SK-N-SH (cell line): ENCODE measurements around the gene CNGA1. TPM values are rescaled to one million over a fixed set of nuclear protein-coding genes. Genes with fewer than 3 reads are reported as not detected.

Experiments used
- CTCF ChIA-PET: fragments of 300-600, 350-600 bp; formaldehyde crosslinking; extraction: SDS; loops from one replicate; lab custom pipeline; 2021; lab: Yijun Ruan, JAX
- POLR2A ChIA-PET: fragments of 350-600 bp; sonication (Branson Sonifier 250); formaldehyde crosslinking; extraction: SDS; loops from one replicate; lab custom pipeline; 2020; ENCODE audit warnings: antibody characterized with exemption, inconsistent platforms; lab: Yijun Ruan, JAX
- DNase-seq: peaks from one replicate; pipeline ENCODE4 v3.0.0; 2012
- H2AFZ ChIP-seq: fragments of 200-600 bp; sonication (generic); 2 replicates; pipeline ENCODE4 v1.8.1; 2016; ENCODE audit warnings: antibody characterized with exemption, mild to moderate bottlenecking, low read depth
- H3F3A ChIP-seq: fragments of 200-600 bp; sonication (generic); replicated peaks from 2 replicates; pipeline ENCODE3; 2016; ENCODE audit warnings: antibody characterized with exemption, mild to moderate bottlenecking; ENCODE audit not compliant: insufficient read depth
- H3K27ac ChIP-seq, 2 experiments: fragments of 200-500 bp in 1 of 2; fragments of 200-600 bp in 1 of 2; sonication (Bioruptor generic) in 1 of 2; sonication (generic), shearing (Covaris generic) in 1 of 2; 2 replicates each; pipeline versions ENCODE4 v1.5.1 to v1.6.1; 2014 to 2016; ENCODE audit warnings: low read depth in 2 of 2, inconsistent platforms in 1 of 2, low read length in 1 of 2, mild to moderate bottlenecking in 1 of 2, mixed read lengths in 1 of 2
- H3K27me3 ChIP-seq: fragments of 200-600 bp; sonication (generic), shearing (Covaris generic); 2 replicates; pipeline ENCODE4 v1.6.1; 2016; ENCODE audit warnings: mixed run types; ENCODE audit not compliant: insufficient read depth
- H3K36me3 ChIP-seq, 2 experiments: fragments of 200-500 bp in 1 of 2; fragments of 200-600 bp in 1 of 2; sonication (Bioruptor generic) in 1 of 2; sonication (generic) in 1 of 2; replicated peaks in 1 of 2; 2 replicates each; pipeline versions ENCODE3 to v1.5.1; 2014 to 2016; ENCODE audit warnings: low read length in 1 of 2, mild to moderate bottlenecking in 1 of 2; ENCODE audit not compliant: insufficient read depth in 2 of 2, control insufficient read depth in 1 of 2
- H3K4me1 ChIP-seq, 2 experiments: fragments of 200-500 bp in 1 of 2; fragments of 200-600 bp in 1 of 2; sonication (Bioruptor generic) in 1 of 2; sonication (generic), shearing (Covaris generic) in 1 of 2; 2 replicates each; pipeline versions ENCODE4 v1.5.1 to v1.6.1; 2014 to 2016; ENCODE audit warnings: low read depth in 1 of 2, low read length in 1 of 2, mixed run types in 1 of 2; ENCODE audit not compliant: insufficient read depth in 2 of 2, control insufficient read depth in 1 of 2
- H3K4me2 ChIP-seq: fragments of 200-600 bp; sonication (generic), shearing (Covaris generic); 2 replicates; pipeline ENCODE4 v1.6.1; 2017; ENCODE audit warnings: mixed run types
- H3K4me3 ChIP-seq, 2 experiments: fragments of 200-500 bp in 1 of 2; fragments of 200-600 bp in 1 of 2; sonication (Bioruptor generic) in 1 of 2; sonication (generic), shearing (Covaris generic) in 1 of 2; 2 replicates each; pipeline versions ENCODE4 v1.5.1 to v1.8.1; 2014 to 2016; ENCODE audit warnings: low read depth in 2 of 2, inconsistent platforms in 1 of 2, low read length in 1 of 2, mild to moderate bottlenecking in 1 of 2, mixed read lengths in 1 of 2, moderate library complexity in 1 of 2
- H3K79me2 ChIP-seq: fragments of 200-600 bp; sonication (generic); 2 replicates; pipeline ENCODE4 v1.8.1; 2017; ENCODE audit warnings: mild to moderate bottlenecking; ENCODE audit not compliant: insufficient read depth
- H3K9ac ChIP-seq: fragments of 200-600 bp; sonication (generic); 2 replicates; pipeline ENCODE4 v1.6.1; 2017; ENCODE audit warnings: mixed run types
- H3K9me2 ChIP-seq: fragments of 200-600 bp; sonication (generic); 2 replicates; pipeline ENCODE4 v1.6.1; 2017; ENCODE audit warnings: mixed run types
- H3K9me3 ChIP-seq: fragments of 200-600 bp; sonication (generic); 2 replicates; pipeline ENCODE4 v1.6.1; 2017; ENCODE audit warnings: mixed run types, mild to moderate bottlenecking, moderate library complexity
- H4K20me1 ChIP-seq: fragments of 200-600 bp; sonication (generic); 2 replicates; pipeline ENCODE4 v1.6.1; 2017; ENCODE audit warnings: mild to moderate bottlenecking, mixed run types; ENCODE audit not compliant: insufficient read depth
- EP300 ChIP-seq, 2 experiments: IDR thresholded peaks; 2 replicates each; pipeline versions ENCODE4 v1.4.0 to v1.6.1; 2012; ENCODE audit warnings: borderline replicate concordance in 1 of 2, low read depth in 1 of 2, low read length in 1 of 2
- FOSL2 ChIP-seq: IDR thresholded peaks from 2 replicates; pipeline ENCODE4 v1.4.0; 2012; ENCODE audit warnings: low read depth, mild to moderate bottlenecking, moderate library complexity, borderline replicate concordance
- FOXJ3 ChIP-seq: sonication (generic); formaldehyde crosslinking; IDR thresholded peaks from 2 replicates; pipeline ENCODE4 v1.5.1; 2020; ENCODE audit warnings: mild to moderate bottlenecking, missing genetic modification reagents
- FOXM1 ChIP-seq: IDR thresholded peaks from 2 replicates; pipeline ENCODE4 v1.4.0; 2012; ENCODE audit warnings: low read depth, mild to moderate bottlenecking
- GABPA ChIP-seq: IDR thresholded peaks from 2 replicates; pipeline ENCODE4 v1.4.0; 2012; ENCODE audit warnings: low read depth, mild to moderate bottlenecking
- IRF3 ChIP-seq: fragments of 150-350 bp; IDR thresholded peaks from 2 replicates; pipeline ENCODE4 v1.6.1; 2016; ENCODE audit warnings: mild to moderate bottlenecking, low read depth, low read length
- RCOR1 ChIP-seq: fragments of 150-350 bp; IDR thresholded peaks from 2 replicates; pipeline ENCODE4 v1.6.1; 2017; ENCODE audit warnings: antibody characterized with exemption, low read length
- REST ChIP-seq: IDR thresholded peaks from 2 replicates; pipeline ENCODE4 v1.6.1; 2012; ENCODE audit warnings: mild to moderate bottlenecking, low read depth, low read length, moderate library complexity
- RFX5 ChIP-seq: IDR thresholded peaks from 2 replicates; pipeline ENCODE4 v1.6.1; 2012; ENCODE audit warnings: mild to moderate bottlenecking, improper control_type of control experiment, low read length
- SIN3A ChIP-seq: IDR thresholded peaks from 2 replicates; pipeline ENCODE4 v1.6.1; 2012; ENCODE audit warnings: low read depth, mild to moderate bottlenecking, low read length, moderate library complexity, borderline replicate concordance
- TEAD4 ChIP-seq: IDR thresholded peaks from 2 replicates; pipeline ENCODE4 v1.4.0; 2012; ENCODE audit warnings: mild to moderate bottlenecking, borderline replicate concordance; ENCODE audit not compliant: insufficient read depth
- USF2 ChIP-seq: fragments of 150-350 bp; IDR thresholded peaks from 2 replicates; pipeline ENCODE4 v1.6.1; 2017; ENCODE audit warnings: antibody characterized with exemption, low read length, low read depth, borderline replicate concordance
- ZBTB33 ChIP-seq: IDR thresholded peaks from 2 replicates; pipeline ENCODE4 v1.4.0; 2012; ENCODE audit warnings: low read depth, borderline replicate concordance
- WGBS: methylation state at CpG from one replicate; pipeline ENCODE4 v1.1.6; 2017; ENCODE audit warnings: low lambda C conversion rate; 5-methylcytosine and 5-hydroxymethylcytosine counted together
- polyA plus RNA-seq, 3 experiments: library from polyadenylated mRNA; depleted of rRNA; stranded (reverse); fragments of >200 nt; gene quantifications; 2 replicates each; pipeline ENCODE4 v1.2.3, GENCODE V29; 2012

CNGA1 gene
- polyA plus RNA-seq, 1 of the 3 experiments (the other 2 are of a cell fraction) = 0.23 TPM

- Histone ChIP-seq H3K36me3 (peaks cover 21% of the 10 kb centered on the region in 2 experiments), H3F3A (no peaks in the 10 kb centered on the region)
- 12% methylated on average over 4 of the region's 4 CpGs for WGBS
These were observed 103.2 kb downstream of the CNGA1 start for GRCh38 chr4:47913330-47913729.

More at GRCh38 chr4:47913330-47913729, 103.2 kb downstream of the CNGA1 start:
- H2AFZ ChIP-seq = peak overlapping the region; percentile 79
- no peaks in the 10 kb centered on the region; the same call in 1 of the 2 replicates for H3K9me3 ChIP-seq
- H3K9ac ChIP-seq = peak overlapping the region; percentile 88
- TF ChIP-seq REST (no peak), TEAD4 (no peak), FOSL2 (no peak), FOXM1 (no peak), IRF3 (no peak), SIN3A (no peak), FOXJ3 (CRISPR knock-in tag) (no peak), GABPA (no peak), RCOR1 (no peak), RFX5 (no peak), ZBTB33 (no peak), EP300 (IDR thresholded peaks at IDR 0.05; ENCODE audit: borderline replicate concordance in 1 of 2, low read depth in 1 of 2, low read length in 1 of 2) (no peak), USF2 (no peak)
- no peaks in the 10 kb centered on the region for H3K9me2 ChIP-seq
- H3K79me2 ChIP-seq = peaks cover 45% of the 10 kb centered on the region
- CTCF ChIA-PET = no interaction called here
- no peaks in the 10 kb centered on the region for H4K20me1 ChIP-seq
- peak overlapping the region; percentile 86 for H3K4me2 ChIP-seq
- peak; percentile 18 for DNase-seq
- H3K4me3 ChIP-seq = peak overlapping the region; percentile 91 to 96
- H3K27ac ChIP-seq = peak overlapping the region; percentile 78 to 86
- no peaks in the 10 kb centered on the region for H3K27me3 ChIP-seq
- peaks cover 3 to 8% of the 10 kb centered on the region in 2 experiments; a peak in 2 of 4 replicates for H3K4me1 ChIP-seq
- POLR2A ChIA-PET = no interaction called here
